ENCODE measurements around the gene MICAL2.

GRCh38 chr11:12158909-12159308 is 48.5 kb downstream of the MICAL2 start:
- TF ChIP-seq POLR2AphosphoS5 (IDR thresholded peaks at IDR 0.05; ENCODE audit: low read depth, low read length): no peak
- no peak for TF ChIP-seq POLR2A (IDR thresholded peaks at IDR 0.05; ENCODE audit: low read depth, low read length)
- TF ChIP-seq POU2F2 (IDR thresholded peaks at IDR 0.05; ENCODE audit: low read depth, low read length): no peak
- TF ChIP-seq TAF1 (IDR thresholded peaks at IDR 0.05; ENCODE audit: low read depth, low read length): no peak
- no peak for TF ChIP-seq PAX5 (IDR thresholded peaks at IDR 0.05; ENCODE audit: insufficient read depth, low read length, severe bottlenecking)
- TF ChIP-seq SPI1 (IDR thresholded peaks at IDR 0.05; ENCODE audit: low read depth, low read length): no peak
